Lower lobe of right lung (tissue), 2 donors: Measurements from ENCODE around the gene GLT8D2. TPM values are rescaled to one million over a fixed set of nuclear protein-coding genes. Genes with fewer than 3 reads are reported as not detected.

Source experiments
- ATAC-seq, 2 donors: fragments of 200-7000 bp; cut with Tn5 transposase; one replicate each; pipeline ENCODE4 v1.9.1; 2020 to 2022; ENCODE audit warnings: mild to moderate bottlenecking in 2 of 2, moderate library complexity in 2 of 2
- DNase-seq: peaks from one replicate; pipeline ENCODE4 v3.0.0-alpha.2; 2020
- H3K27ac ChIP-seq: fragments of 200-600 bp; one replicate; pipeline ENCODE4 v1.8.0; 2022
- H3K27me3 ChIP-seq: fragments of 200-600 bp; one replicate; pipeline ENCODE4 v1.8.0; 2022; ENCODE audit warnings: low read depth
- H3K36me3 ChIP-seq: fragments of 200-600 bp; one replicate; pipeline ENCODE4 v1.8.0; 2022; ENCODE audit warnings: mild to moderate bottlenecking
- H3K4me1 ChIP-seq: fragments of 200-600 bp; one replicate; pipeline ENCODE4 v1.8.0; 2022
- H3K4me3 ChIP-seq: fragments of 200-600 bp; one replicate; pipeline ENCODE4 v1.8.0; 2022; ENCODE audit warnings: mild to moderate bottlenecking
- H3K9me3 ChIP-seq: fragments of 200-600 bp; one replicate; pipeline ENCODE4 v1.8.0; 2022
- CTCF ChIP-seq: fragments of 200-600 bp; IDR thresholded peaks from one replicate; pipeline ENCODE4 v1.8.0; 2022; ENCODE audit warnings: antibody characterized with exemption, mild to moderate bottlenecking
- intact Hi-C: fragments of 100-400 bp; cut with DNase I; formaldehyde crosslinking; loops from one replicate; pipeline ENCODE4 v1.11.0; 2022
- total RNA-seq: library from RNA; stranded (reverse); fragmentation: NEBNext Ultra II Directional; extraction: Animal tissue kit (Norgen Biotek cat#: 25700); gene quantifications from one replicate; pipeline ENCODE4 v1.2.1, GENCODE V29; 2021
- donor health status: DM: no; HTN: yes; CAD: no; lungs with severe emphysema.

Gene GLT8D2
- total RNA-seq, 1 donor from 2014 or later = 10.5 TPM

DNA sequence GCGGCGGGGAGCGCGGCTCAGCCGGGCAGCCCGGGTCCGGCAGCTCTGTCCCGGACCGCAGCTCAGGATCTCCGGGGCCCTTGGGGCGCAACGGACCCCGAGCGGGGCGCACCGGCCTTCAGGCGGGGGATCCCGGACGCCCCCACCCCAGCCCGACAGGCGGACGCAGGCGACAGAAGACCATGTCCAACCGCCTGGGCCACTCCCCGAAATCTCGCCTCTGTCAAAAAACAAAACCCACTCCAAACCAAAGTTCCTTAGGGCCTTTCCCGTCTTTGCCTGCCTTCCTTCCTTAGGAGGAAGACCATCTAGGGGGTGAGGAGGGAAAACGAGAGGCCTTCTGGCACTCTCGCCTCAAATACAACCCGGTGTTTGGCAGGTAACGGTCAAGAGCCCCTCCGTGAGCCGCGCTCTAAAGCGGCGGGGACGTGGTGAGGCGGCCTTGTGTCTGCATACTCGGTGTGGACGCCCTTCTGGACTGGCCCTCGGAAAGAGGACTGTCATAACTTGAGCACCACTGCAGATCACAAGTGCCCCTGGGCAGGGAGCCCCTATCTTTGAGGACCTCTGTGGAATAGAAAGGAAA is 14.9 kb upstream of the GLT8D2 start:
- peak overlapping the region; percentile 84 for H3K27ac ChIP-seq
- TF ChIP-seq CTCF = no peak
- DNase-seq = peak; percentile 54
- peaks cover 30% of the 10 kb centered on the region for H3K4me1 ChIP-seq
- no peaks in the 10 kb centered on the region for H3K9me3 ChIP-seq
- peaks cover 27% of the 10 kb centered on the region for H3K36me3 ChIP-seq
- intact Hi-C loops = no loop called here
- H3K27me3 ChIP-seq = no peaks in the 10 kb centered on the region
- peak; percentile 42 to 54 for ATAC-seq
- H3K4me3 ChIP-seq = peak overlapping the region; percentile 90

DNA sequence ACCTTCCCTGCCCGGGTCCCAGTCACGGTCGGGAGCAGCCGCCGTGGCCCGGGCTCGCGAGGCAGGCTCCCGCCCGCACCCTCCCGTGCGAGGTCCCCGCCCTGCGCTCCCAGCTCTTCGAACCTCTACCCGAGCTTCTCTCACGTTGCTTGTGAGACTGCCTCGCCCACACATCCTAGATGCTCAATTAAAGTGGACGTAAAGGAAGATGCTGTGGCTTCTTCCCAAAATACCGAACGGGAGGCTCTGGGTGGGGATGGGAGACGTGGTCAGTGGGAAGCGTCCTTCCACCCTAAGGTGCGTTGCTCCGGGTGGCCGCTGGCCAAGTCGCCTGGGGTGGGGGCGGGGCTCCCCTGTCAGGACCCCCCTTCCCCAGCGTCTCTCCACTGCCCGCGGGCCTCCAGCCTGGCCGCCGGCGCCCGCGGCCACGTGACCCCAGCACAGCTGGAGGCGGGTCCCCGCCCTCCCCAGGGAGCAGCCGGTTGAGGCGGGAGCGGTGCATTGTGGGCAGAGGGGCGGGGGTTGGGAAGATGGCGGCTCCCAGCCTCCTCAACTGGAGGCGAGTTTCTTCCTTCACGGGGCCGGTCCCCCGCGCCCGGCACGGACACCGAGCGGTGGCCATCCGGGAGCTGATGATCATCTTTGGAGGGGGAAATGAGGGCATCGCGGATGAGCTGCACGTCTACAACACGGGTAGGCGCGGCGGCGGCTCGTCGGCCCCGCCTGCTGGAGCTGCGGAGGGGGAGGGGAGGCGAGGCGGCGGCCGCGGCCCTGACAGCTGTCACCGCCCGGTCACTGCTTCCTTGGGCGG is 14.2 kb upstream of the GLT8D2 start, which contains the start of gene HCFC2:
TSS of gene HCFC2 (plus strand) at position 501 of the 811 bp plus-strand sequence. CDS start at position 531, 30 bp downstream.
- intact Hi-C loops = no loop called here
- H3K4me1 ChIP-seq = peaks cover 30% of the 10 kb centered on the region
- peak; percentile 99 to 100 for ATAC-seq
- peak within 1 kb of the TSS; percentile 84 for H3K27ac ChIP-seq
- H3K36me3 ChIP-seq = peaks cover 20% of the 10 kb centered on the region
- TF ChIP-seq CTCF = no peak
- H3K9me3 ChIP-seq = no peaks in the 10 kb centered on the region
- H3K4me3 ChIP-seq = peak within 1 kb of the TSS; percentile 90
- DNase-seq = peak; percentile 94
- H3K27me3 ChIP-seq = no peaks in the 10 kb centered on the region

GRCh38 chr12:104063712-104064030 is 13.7 kb upstream of the GLT8D2 start:
- Histone ChIP-seq H3K27me3 (no peaks in the 10 kb centered on the region), H3K27ac (peak overlapping the region; percentile 84), H3K4me1 (peaks cover 30% of the 10 kb centered on the region), H3K36me3 (peaks cover 16% of the 10 kb centered on the region), H3K4me3 (peak overlapping the region; percentile 90), H3K9me3 (no peaks in the 10 kb centered on the region)
- intact Hi-C loops = no loop called here
- DNase-seq = no peak
- peak; percentile 31 to 53 for ATAC-seq
- TF ChIP-seq CTCF = no peak

DNA sequence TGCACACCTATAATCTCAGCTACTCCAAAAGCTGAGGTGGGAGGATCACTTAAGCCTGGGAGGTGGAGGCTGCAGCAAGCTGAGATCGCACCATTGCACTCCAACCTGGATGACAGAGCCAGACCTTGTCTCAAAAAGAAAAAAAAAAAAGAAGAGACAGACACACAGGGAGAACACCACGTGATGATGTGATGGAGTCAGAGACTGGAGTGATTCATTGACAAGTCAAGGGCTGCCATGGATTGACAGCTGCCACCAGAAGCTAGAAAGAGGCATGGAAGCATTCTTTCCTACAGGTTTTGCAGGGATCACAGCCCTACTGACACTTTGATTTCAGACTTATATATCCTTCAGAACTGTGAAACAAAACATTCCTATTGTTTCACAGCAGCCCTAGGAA is 10.8 kb upstream of the GLT8D2 start:
- DNase-seq = no peak
- Histone ChIP-seq H3K4me3 (no peak overlapping the region), H3K27ac (no peak overlapping the region), H3K36me3 (no peaks in the 10 kb centered on the region), H3K9me3 (no peaks in the 10 kb centered on the region), H3K27me3 (no peaks in the 10 kb centered on the region), H3K4me1 (peaks cover 25% of the 10 kb centered on the region)
- no peak for TF ChIP-seq CTCF
- ATAC-seq = no peak
- intact Hi-C loops = no loop called here

DNA sequence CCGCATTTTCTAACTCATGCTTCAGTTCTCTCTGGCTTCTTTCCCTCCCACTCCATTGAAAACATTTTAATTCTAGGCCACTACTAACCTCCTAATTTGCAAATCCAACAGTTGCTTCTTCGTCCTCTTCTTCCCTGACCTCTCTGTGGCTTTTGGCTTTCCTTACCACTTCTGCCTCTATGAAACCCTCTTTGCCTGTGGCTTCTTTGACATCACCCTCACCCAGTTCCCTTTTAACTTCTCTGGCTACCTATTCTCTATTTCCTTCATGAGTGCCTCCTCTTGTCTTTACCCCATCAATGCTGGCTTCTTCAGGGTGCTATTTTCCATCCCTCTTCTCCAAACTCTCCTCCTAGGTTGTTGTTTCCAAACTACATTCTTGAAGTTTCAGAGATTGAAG is 10.0 kb upstream of the GLT8D2 start:
- Histone ChIP-seq H3K4me1 (peaks cover 25% of the 10 kb centered on the region), H3K9me3 (no peaks in the 10 kb centered on the region), H3K27ac (no peak overlapping the region), H3K4me3 (no peak overlapping the region), H3K36me3 (no peaks in the 10 kb centered on the region), H3K27me3 (no peaks in the 10 kb centered on the region)
- DNase-seq = no peak
- intact Hi-C loops = no loop called here
- TF ChIP-seq CTCF = no peak
- ATAC-seq = no peak
